HFF-Myc (cell line): ENCODE data around the gene SLC25A24.

Experiments
- DNase-seq: peaks from one replicate; pipeline ENCODE4 v3.0.0-alpha.2; 2011; ENCODE audit warnings: low read depth; ENCODE audit errors: extremely low read depth
- H3K4me3 ChIP-seq: replicated peaks from 2 replicates; pipeline ENCODE4 v1.5.1; 2011; ENCODE audit warnings: low read depth, mild to moderate bottlenecking, control low read depth, low read length
- TF ChIP-seq, protein P1 (sequence below): IDR thresholded peaks from 2 replicates; pipeline ENCODE4 v1.5.1; 2012; ENCODE audit warnings: mild to moderate bottlenecking, low read depth, low read length, control low read depth; ENCODE audit errors: missing control alignments

SLC25A24 gene

DNA sequence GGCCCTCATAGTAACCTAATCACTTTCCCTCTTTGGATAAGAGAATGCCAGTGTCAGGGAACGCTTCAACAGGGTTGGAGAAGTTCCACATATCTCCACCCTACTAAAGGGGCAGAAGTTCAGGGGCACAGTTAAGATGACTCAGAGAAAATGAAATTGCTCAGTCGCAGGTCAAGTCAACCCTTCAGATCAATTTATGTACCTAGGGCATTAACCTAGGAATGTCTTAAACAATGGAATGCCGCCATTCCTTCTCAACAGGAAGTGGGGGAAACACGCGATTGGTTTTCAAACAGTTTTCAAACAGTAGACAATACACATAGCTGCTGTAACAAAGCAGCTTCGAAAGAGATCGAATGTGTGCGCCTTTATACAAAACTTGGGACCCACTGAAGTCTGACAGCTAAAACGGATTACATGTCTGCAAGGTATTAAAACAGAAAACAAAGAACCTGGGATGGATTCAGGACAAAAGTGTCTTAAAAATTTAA, 897 bp downstream of the SLC25A24 start:
- TF ChIP-seq, protein P1, sequence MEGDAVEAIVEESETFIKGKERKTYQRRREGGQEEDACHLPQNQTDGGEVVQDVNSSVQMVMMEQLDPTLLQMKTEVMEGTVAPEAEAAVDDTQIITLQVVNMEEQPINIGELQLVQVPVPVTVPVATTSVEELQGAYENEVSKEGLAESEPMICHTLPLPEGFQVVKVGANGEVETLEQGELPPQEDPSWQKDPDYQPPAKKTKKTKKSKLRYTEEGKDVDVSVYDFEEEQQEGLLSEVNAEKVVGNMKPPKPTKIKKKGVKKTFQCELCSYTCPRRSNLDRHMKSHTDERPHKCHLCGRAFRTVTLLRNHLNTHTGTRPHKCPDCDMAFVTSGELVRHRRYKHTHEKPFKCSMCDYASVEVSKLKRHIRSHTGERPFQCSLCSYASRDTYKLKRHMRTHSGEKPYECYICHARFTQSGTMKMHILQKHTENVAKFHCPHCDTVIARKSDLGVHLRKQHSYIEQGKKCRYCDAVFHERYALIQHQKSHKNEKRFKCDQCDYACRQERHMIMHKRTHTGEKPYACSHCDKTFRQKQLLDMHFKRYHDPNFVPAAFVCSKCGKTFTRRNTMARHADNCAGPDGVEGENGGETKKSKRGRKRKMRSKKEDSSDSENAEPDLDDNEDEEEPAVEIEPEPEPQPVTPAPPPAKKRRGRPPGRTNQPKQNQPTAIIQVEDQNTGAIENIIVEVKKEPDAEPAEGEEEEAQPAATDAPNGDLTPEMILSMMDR = no peak
- DNase-seq = peak; percentile 16
- H3K4me3 ChIP-seq = peak overlapping the region; percentile 87

DNA sequence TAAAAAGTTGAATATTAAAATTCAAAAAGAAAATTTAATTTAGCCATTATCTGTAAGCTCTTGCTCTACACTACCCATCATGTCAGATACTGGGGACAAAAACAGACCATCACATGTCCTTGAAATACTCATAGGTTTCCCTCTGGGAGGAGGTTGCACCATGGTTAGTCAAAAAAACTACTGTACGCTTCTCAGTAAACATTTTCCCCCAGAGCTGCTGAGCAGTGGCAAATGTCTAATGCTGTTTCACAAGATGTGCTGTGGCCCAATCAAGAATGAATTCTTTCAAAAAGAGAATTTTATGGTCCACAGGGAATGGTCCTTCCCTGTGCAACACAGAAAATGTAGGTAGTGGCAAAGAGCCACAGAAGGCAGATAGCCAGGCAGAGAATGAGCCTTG, 6.1 kb downstream of the SLC25A24 start:
- DNase-seq = no peak
- TF ChIP-seq, protein P1 = no peak
- no peak overlapping the region for H3K4me3 ChIP-seq

DNA sequence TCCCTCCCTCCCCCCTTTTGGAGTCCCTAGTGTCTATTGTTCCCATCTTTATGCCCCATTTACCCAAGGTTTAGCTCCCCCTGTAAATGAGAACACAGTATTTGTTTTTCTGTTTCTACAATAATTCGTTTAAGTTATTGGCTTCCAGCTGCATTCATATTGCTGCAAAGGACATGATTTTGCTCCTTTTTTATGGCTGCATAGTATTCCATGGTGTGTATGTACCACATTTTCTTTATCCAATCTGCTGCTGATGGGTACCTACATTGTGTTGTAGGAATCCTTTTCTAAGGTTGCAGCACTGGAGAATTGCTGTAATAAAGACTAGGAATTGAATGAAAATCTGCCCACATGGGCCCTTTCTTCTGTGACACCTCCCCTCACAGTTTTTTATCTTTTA, 6.8 kb downstream of the SLC25A24 start:
- DNase-seq = no peak
- TF ChIP-seq, protein P1 = no peak
- no peak overlapping the region for H3K4me3 ChIP-seq

DNA sequence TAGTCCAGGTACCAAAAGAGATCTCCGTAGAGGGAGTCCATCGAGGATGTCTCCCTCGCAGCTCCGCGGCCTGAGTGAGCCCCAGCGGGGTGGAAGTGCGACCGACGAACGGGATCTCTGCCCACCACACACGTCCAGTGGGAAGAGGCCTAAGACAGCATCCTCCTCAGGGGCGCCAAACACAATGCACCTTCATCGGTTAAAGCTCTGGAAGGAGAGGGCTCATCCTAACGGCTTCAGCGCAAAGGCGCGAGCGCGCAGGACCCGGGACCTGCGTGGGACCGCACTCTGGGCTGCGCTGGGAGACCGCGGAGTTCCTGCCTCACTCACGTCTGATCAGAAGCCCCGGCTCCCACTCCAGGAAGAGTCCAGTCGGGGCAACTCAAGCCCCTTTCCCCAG, 7.6 kb downstream of the SLC25A24 start:
- no peak for DNase-seq
- H3K4me3 ChIP-seq = no peak overlapping the region
- TF ChIP-seq, protein P1 = no peak

DNA sequence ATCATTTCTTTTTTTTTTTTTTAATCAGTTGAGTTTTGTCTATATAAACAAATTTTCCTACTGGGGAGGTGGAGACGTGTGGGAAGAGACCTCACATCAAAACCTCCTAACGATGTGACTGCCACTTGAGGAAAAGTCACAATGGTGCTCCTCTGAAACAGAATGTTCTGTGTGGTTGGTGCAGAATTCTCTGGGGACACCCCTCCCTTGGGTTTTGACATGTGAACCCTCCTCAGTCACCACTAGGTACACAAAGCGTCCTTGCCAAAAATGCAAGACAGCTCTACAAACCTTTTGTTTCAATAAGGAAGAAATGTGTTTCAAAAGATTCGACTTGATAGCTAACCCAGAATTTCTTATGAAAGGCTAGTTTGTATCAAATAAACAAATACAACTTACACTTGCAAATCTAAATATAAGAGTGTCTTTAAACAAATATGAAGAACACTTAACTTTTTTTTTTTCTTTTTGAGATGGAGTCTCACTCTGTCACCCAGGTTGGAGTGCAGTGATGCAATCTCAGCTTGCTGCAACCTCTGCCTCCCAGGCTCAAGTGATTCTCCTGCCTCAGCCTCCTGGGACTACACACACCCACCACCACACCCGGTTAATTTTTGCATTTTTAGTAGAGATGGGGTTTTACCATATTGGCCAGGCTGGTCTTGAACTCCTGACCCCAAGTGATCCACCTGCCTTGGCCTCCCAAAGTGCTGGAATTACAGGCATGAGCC, 9.3 kb downstream of the SLC25A24 start:
- DNase-seq = no peak
- TF ChIP-seq, protein P1 = no peak
- H3K4me3 ChIP-seq = no peak overlapping the region

DNA sequence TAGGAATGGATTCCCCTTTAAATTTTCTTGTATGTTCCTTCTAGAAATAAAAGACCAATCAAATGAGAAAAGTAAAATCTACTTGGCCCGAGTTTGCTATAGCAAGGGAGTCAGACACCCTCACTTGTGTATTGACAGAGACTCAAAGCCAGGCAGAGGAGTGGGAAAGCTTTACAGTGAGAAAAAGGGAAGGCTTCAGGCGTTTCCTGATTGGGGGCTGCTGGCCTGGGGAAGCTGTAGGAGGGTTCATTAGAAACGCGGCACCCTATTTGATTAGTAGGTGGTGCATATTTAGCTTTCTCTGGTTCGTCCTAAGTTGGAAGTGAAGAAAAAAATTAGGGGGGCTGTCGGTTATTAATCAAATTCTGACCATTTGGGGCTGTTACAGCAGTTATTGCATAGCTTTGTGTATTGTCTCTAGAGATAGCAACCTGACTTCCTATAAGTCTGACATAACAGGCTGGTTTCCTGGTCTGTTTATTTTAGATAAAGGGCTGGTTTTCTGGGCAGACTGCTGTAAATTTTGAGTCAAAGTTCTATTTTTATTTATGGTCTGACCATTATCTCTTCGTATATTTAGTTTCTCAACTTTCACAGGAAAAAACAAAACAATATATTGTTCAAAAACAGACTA, 10.0 kb downstream of the SLC25A24 start:
- no peak for DNase-seq
- H3K4me3 ChIP-seq = no peak overlapping the region
- TF ChIP-seq, protein P1 = no peak
